ENCODE results near the gene FGGY.
"Not testable (repeated sequence)": the region's sequence is repeated elsewhere in the genome, so short reads cannot be mapped to it uniquely, and the experiment has no call there.

FGGY gene

GRCh38 chr1:59289570-59289969 lies 7.3 kb upstream of the FGGY start:
- no peak for DNase-seq (ENCODE audit: low read depth in 2 of 2)

GRCh38 chr1:59290193-59290949 lies 6.5 kb upstream of the FGGY start:
- no peak for DNase-seq (ENCODE audit: low read depth in 2 of 2)

- no peak for DNase-seq (ENCODE audit: low read depth in 2 of 2)
Observed at GRCh38 chr1:59291561-59291960, 5.3 kb upstream of the FGGY start.

GRCh38 chr1:59292562-59292961 lies 4.3 kb upstream of the FGGY start:
- DNase-seq (ENCODE audit: low read depth in 2 of 2), result no peak

- no peak for DNase-seq (ENCODE audit: low read depth in 2 of 2)
Observed at GRCh38 chr1:59293206-59293605, 3.7 kb upstream of the FGGY start.

GRCh38 chr1:59293849-59294248 lies 3.0 kb upstream of the FGGY start:
- DNase-seq (ENCODE audit: low read depth in 2 of 2), result no peak

- DNase-seq (ENCODE audit: low read depth in 2 of 2), result no peak
Observed at GRCh38 chr1:59294423-59294822, 2.5 kb upstream of the FGGY start.

GRCh38 chr1:59295618-59296017 lies 1.3 kb upstream of the FGGY start:
- DNase-seq (ENCODE audit: low read depth in 2 of 2), result no peak

GRCh38 chr1:59298026-59298583 lies 1.2 kb downstream of the FGGY start:
- DNase-seq (ENCODE audit: low read depth in 2 of 2), result no peak

- DNase-seq (ENCODE audit: low read depth in 2 of 2), result no peak
Observed at GRCh38 chr1:59298710-59299346, 1.9 kb downstream of the FGGY start.

GRCh38 chr1:59299670-59300069 lies 2.8 kb downstream of the FGGY start:
- DNase-seq (ENCODE audit: low read depth in 2 of 2), result not testable (repeated sequence)

- DNase-seq (ENCODE audit: low read depth in 2 of 2), result no peak
Observed at GRCh38 chr1:59302297-59302696, 5.4 kb downstream of the FGGY start.

GRCh38 chr1:59302871-59303270 lies 6.0 kb downstream of the FGGY start:
- DNase-seq (ENCODE audit: low read depth in 2 of 2), result no peak

GRCh38 chr1:59305188-59305587 lies 8.3 kb downstream of the FGGY start:
- no peak for DNase-seq (ENCODE audit: low read depth in 2 of 2)

GRCh38 chr1:59307591-59307990 lies 10.7 kb downstream of the FGGY start:
- no peak for DNase-seq (ENCODE audit: low read depth in 2 of 2)

- DNase-seq (ENCODE audit: low read depth in 2 of 2), result no peak
Observed at GRCh38 chr1:59308839-59309238, 11.9 kb downstream of the FGGY start.

GRCh38 chr1:59309392-59309791 lies 12.5 kb downstream of the FGGY start:
- no peak for DNase-seq (ENCODE audit: low read depth in 2 of 2)

GRCh38 chr1:59309795-59310548 lies 13.1 kb downstream of the FGGY start:
- DNase-seq (ENCODE audit: low read depth in 2 of 2), result no peak

- no peak for DNase-seq (ENCODE audit: low read depth in 2 of 2)
Observed at GRCh38 chr1:59310549-59311250, 13.8 kb downstream of the FGGY start.

- no peak for DNase-seq (ENCODE audit: low read depth in 2 of 2)
Observed at GRCh38 chr1:59314776-59315528, 18.1 kb downstream of the FGGY start.

All from stimulated activated CD8-positive, alpha-beta memory T cell treated with anti-CD3 and anti-CD28 coated beads, Interleukin-15, amount 100 ng/mL, for 4 hours (primary cell).